Measurements from ENCODE around the gene USE1.

USE1 gene

GRCh38 chr19:17195106-17195505 lies 20.1 kb upstream of the USE1 start:
- Mint-ChIP-seq H3K4me3 (no peak overlapping the region), H3K27ac (no peak overlapping the region), H3K4me1 (ENCODE audit: low read depth) (peaks cover 4% of the 10 kb centered on the region), H3K27me3 (ENCODE audit: low read depth) (no peaks in the 10 kb centered on the region), H3K36me3 (ENCODE audit: low read depth) (peaks cover 39% of the 10 kb centered on the region), H3K9me3 (no peaks in the 10 kb centered on the region)

DNA sequence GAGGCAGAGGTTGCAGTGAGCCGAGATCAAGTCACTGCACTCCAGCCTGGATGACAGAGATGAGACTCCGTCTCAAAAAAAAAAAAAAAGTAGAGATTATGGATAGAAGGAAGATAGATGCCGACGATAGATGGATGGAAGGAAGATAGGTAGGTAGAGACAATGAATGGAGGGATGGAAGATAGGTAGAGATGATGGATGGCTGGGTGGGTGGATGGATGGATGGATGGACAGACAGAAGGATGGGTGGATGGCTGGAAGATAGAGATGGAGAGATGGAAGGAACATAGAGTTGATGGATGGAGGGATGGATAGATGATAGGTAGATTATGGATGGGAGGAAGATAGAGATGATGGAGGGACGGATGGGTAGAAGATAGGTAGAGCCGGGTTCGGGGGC lies 18.5 kb upstream of the USE1 start:
- Mint-ChIP-seq H3K4me3 (no peak overlapping the region), H3K27ac (peak overlapping the region; percentile 15), H3K27me3 (ENCODE audit: low read depth) (no peaks in the 10 kb centered on the region), H3K9me3 (no peaks in the 10 kb centered on the region), H3K4me1 (ENCODE audit: low read depth) (peaks cover 4% of the 10 kb centered on the region), H3K36me3 (ENCODE audit: low read depth) (peaks cover 44% of the 10 kb centered on the region)

DNA sequence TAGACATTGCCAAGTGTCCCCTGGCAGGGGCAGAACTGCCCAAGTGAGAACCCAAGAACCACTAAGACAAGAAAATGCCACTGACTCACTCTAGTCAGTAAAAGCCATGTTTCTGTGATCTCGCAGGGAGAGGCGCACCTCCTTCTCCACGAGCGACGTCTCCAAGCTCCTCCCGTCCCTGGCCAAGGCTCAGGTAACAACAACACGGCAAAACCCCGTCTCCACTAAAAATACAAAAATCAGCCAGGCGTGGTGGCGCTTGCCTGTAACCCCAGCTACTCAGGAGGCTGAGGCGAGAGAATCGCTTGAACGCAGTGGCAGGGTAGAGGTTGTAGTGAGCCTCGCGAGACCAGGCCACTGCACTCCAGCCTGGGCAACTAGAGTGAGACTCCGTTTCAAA lies 17.5 kb upstream of the USE1 start:
- Mint-ChIP-seq H3K4me3 (no peak overlapping the region), H3K36me3 (ENCODE audit: low read depth) (peaks cover 52% of the 10 kb centered on the region), H3K27ac (no peak overlapping the region), H3K4me1 (ENCODE audit: low read depth) (peaks cover 4% of the 10 kb centered on the region), H3K27me3 (ENCODE audit: low read depth) (no peaks in the 10 kb centered on the region), H3K9me3 (no peaks in the 10 kb centered on the region)

DNA sequence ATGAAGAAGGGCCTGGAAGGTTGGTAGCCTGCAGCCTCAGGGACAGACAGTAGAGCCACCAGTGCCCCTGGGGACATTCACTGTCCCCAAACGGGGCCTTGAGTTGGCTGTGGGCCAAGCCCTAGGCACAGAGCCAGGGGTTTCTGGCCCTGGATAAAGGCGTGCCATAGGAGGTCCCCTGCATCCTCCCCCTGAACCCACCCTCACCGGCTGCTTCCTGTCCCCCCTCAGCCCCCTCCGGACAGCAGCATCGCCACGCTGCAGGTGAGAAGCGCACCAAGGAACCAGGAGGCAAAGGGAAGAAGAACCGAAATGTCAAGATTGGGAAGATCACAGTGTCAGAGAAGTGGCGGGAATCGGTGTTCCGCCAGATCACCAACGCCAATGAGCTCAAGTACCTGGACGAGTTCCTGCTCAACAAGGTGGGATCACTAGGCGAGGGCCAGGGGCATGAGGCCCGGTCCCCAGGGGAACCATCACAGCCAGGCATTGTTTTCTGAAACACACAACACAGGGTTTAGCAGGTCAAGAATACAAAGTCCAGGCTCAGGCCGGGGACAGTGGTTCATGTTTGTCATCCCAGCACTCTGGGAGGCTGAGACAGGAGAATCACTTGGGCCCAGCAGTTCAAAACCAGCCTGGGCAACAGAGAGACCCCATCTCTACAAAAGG lies 14.6 kb upstream of the USE1 start:
- H3K4me3 Mint-ChIP-seq: no peak overlapping the region
- peaks cover 4% of the 10 kb centered on the region for H3K4me1 Mint-ChIP-seq (ENCODE audit: low read depth)
- no peak overlapping the region for H3K27ac Mint-ChIP-seq
- no peaks in the 10 kb centered on the region for H3K27me3 Mint-ChIP-seq (ENCODE audit: low read depth)
- H3K9me3 Mint-ChIP-seq: no peaks in the 10 kb centered on the region
- peaks cover 63% of the 10 kb centered on the region for H3K36me3 Mint-ChIP-seq (ENCODE audit: low read depth)

- peaks cover 2% of the 10 kb centered on the region for H3K4me1 Mint-ChIP-seq (ENCODE audit: low read depth)
- H3K36me3 Mint-ChIP-seq (ENCODE audit: low read depth): peaks cover 57% of the 10 kb centered on the region
- no peaks in the 10 kb centered on the region for H3K27me3 Mint-ChIP-seq (ENCODE audit: low read depth)
- H3K9me3 Mint-ChIP-seq: no peaks in the 10 kb centered on the region
- H3K4me3 Mint-ChIP-seq: no peak overlapping the region
- H3K27ac Mint-ChIP-seq: no peak overlapping the region
Observed at GRCh38 chr19:17202249-17202648, 12.9 kb upstream of the USE1 start.

GRCh38 chr19:17202713-17203112 lies 12.4 kb upstream of the USE1 start:
- Mint-ChIP-seq H3K4me1 (ENCODE audit: low read depth) (peaks cover under 1% of the 10 kb centered on the region), H3K9me3 (no peaks in the 10 kb centered on the region), H3K4me3 (no peak overlapping the region), H3K27ac (no peak overlapping the region), H3K36me3 (ENCODE audit: low read depth) (peaks cover 53% of the 10 kb centered on the region), H3K27me3 (ENCODE audit: low read depth) (no peaks in the 10 kb centered on the region)

DNA sequence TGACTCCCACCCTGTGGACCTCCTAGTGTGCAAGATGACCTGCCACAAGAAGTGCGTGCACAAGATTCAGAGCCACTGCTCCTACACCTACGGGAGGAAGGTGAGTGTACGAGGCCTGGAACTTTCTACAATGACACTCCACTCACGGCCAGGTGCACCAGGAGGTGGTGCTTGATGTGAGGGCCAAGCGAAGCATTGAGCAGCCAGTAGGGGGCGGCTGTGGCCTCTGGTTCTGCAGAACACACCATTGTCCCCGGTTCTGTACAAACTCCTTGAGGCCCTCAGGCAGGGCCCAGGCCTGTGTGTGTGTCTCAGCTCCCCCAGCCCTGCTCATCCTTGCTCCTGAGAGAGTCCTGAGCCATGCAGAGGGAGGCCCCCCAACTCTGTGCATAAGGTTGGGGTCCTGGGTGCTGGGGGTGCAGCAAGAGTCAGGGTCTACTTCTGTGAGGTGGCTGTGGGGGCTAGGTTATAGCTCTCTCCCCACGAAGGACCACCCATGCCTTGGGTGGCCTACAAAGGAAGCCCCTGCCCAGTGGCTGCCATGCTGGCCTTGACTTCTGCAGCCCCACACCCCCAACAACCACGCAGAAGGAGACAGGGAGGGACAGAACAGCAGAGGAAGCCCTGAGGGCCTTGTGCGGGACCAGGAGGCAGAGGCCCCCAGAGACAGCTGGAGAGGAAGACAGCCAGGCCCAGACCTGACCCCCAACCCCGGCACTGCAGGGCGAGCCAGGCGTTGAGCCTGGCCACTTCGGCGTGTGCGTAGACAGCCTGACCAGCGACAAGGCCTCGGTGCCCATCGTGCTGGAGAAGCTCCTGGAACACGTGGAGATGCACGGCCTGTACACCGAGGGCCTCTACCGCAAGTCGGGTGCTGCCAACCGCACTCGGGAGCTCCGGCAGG lies 9.7 kb upstream of the USE1 start:
- H3K27me3 Mint-ChIP-seq (ENCODE audit: low read depth): no peaks in the 10 kb centered on the region
- H3K4me1 Mint-ChIP-seq (ENCODE audit: low read depth): peaks cover 9% of the 10 kb centered on the region
- no peak overlapping the region for H3K4me3 Mint-ChIP-seq
- no peaks in the 10 kb centered on the region for H3K9me3 Mint-ChIP-seq
- peaks cover 46% of the 10 kb centered on the region for H3K36me3 Mint-ChIP-seq (ENCODE audit: low read depth)
- no peak overlapping the region for H3K27ac Mint-ChIP-seq

GRCh38 chr19:17206736-17207581 lies 8.2 kb upstream of the USE1 start:
- Mint-ChIP-seq H3K36me3 (ENCODE audit: low read depth) (peaks cover 36% of the 10 kb centered on the region), H3K9me3 (no peaks in the 10 kb centered on the region), H3K4me3 (no peak overlapping the region), H3K4me1 (ENCODE audit: low read depth) (peaks cover 9% of the 10 kb centered on the region), H3K27me3 (ENCODE audit: low read depth) (no peaks in the 10 kb centered on the region), H3K27ac (no peak overlapping the region)

DNA sequence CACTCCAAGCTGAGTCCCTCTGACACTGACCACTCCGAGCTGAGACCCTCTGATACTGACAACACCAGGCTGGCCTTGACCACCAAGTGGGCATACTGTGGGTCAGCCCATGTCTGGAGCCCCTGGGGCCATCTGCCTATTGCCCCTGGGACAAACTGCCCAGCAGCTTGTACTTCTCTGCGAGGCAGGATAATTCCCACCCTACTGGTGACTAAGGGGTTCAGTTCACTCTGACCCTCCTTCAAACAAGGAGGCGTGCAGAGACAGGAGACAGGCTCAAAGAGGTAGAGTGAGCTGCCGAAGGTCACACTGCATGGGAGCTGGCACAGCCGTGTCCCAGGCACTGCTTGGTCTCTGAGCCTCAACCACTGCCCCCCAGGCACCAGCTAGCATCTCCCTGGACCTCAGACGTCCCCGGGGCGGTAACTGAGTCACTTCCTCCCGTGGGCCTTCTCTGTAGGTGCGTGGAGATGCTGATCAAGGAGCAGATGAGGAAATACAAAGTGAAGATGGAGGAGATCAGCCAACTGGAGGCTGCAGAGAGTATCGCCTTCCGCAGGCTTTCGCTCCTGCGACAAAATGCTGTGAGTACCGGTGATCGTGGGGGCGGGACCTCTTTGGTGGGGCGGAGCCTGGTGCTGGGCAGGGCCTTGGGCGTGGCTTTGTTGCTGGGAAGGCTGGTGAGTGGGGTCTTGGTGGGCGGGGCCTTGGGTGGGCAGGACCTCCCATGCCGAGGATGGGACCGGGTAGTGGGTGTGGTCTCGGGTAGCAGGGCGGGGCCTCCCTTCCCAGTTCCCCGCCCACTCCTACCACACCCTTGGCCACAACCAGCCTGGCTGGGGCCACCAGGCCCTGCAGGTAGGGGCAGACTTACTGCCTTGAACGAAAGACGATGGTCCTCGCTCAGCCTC lies 5.8 kb upstream of the USE1 start:
- no peaks in the 10 kb centered on the region for H3K27me3 Mint-ChIP-seq (ENCODE audit: low read depth)
- peaks cover 21% of the 10 kb centered on the region for H3K36me3 Mint-ChIP-seq (ENCODE audit: low read depth)
- H3K4me3 Mint-ChIP-seq: no peak overlapping the region
- H3K9me3 Mint-ChIP-seq: no peaks in the 10 kb centered on the region
- peak overlapping the region; percentile 41 for H3K27ac Mint-ChIP-seq
- H3K4me1 Mint-ChIP-seq (ENCODE audit: low read depth): peaks cover 10% of the 10 kb centered on the region

GRCh38 chr19:17210296-17210695 lies 4.9 kb upstream of the USE1 start:
- no peaks in the 10 kb centered on the region for H3K27me3 Mint-ChIP-seq (ENCODE audit: low read depth)
- no peak overlapping the region for H3K4me3 Mint-ChIP-seq
- H3K27ac Mint-ChIP-seq: no peak overlapping the region

DNA sequence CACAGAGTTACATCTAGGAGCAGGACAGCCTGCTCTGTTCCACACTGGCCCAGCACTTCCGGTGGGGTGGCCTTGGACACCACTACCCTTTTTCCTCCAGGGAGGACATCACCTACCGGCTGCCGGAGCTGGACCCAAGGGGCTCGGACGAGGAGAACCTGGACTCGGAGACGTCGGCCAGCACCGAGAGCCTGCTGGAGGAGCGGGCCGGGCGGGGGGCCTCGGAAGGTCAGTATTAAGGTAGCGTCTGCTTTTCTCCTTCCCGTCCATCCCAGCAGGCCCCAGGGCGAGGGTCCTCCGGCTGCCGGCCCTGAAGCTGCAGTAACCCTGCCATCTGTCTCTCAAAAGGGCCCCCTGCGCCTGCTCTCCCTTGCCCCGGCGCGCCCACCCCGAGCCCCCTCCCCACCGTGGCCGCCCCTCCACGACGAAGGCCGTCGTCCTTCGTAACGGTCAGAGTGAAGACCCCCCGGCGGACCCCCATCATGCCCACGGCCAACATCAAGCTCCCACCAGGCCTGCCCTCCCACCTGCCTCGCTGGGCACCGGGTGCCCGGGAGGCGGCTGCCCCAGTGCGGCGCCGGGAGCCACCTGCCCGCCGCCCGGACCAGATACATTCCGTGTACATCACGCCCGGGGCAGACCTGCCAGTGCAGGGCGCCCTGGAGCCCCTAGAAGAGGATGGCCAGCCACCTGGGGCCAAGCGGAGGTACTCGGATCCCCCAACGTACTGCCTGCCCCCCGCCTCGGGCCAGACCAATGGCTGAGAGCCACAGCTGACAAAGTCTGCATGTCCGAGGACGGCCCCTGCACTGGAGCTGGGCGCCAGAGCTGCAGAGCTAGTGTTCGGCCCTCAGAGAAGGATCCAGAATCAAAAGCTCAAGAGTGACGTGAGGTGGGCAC lies 3.4 kb upstream of the USE1 start:
- Mint-ChIP-seq H3K27me3 (ENCODE audit: low read depth) (no peaks in the 10 kb centered on the region), H3K36me3 (ENCODE audit: low read depth) (peaks cover 27% of the 10 kb centered on the region), H3K9me3 (no peaks in the 10 kb centered on the region), H3K27ac (no peak overlapping the region), H3K4me3 (no peak overlapping the region), H3K4me1 (ENCODE audit: low read depth) (peaks cover 18% of the 10 kb centered on the region)

More at GRCh38 chr19:17210296-17210695, 4.9 kb upstream of the USE1 start:
- peaks cover 15% of the 10 kb centered on the region for H3K4me1 Mint-ChIP-seq (ENCODE audit: low read depth)
- H3K9me3 Mint-ChIP-seq: no peaks in the 10 kb centered on the region
- peaks cover 21% of the 10 kb centered on the region for H3K36me3 Mint-ChIP-seq (ENCODE audit: low read depth)

- no peaks in the 10 kb centered on the region for H3K27me3 Mint-ChIP-seq (ENCODE audit: low read depth)
- no peaks in the 10 kb centered on the region for H3K9me3 Mint-ChIP-seq
- no peak overlapping the region for H3K27ac Mint-ChIP-seq
- H3K4me1 Mint-ChIP-seq (ENCODE audit: low read depth): peaks cover 18% of the 10 kb centered on the region
- no peak overlapping the region for H3K4me3 Mint-ChIP-seq
- peaks cover 34% of the 10 kb centered on the region for H3K36me3 Mint-ChIP-seq (ENCODE audit: low read depth)
Observed at GRCh38 chr19:17213334-17213733, 1.8 kb upstream of the USE1 start.
